ENCODE results near the gene NUDT4. TPM values are rescaled to one million over a fixed set of nuclear protein-coding genes. Genes with fewer than 3 reads are reported as not detected.
A peak's percentile ranks its signal among the peaks of the same experiment; 100 is the strongest.
"Not testable (repeated sequence)": the region's sequence is repeated elsewhere in the genome, so short reads cannot be mapped to it uniquely, and the experiment has no call there.

The NUDT4 gene
- total RNA-seq, 6 donors from 2014 or later: 23.0 to 60.3 (median 34.0) TPM

DNA sequence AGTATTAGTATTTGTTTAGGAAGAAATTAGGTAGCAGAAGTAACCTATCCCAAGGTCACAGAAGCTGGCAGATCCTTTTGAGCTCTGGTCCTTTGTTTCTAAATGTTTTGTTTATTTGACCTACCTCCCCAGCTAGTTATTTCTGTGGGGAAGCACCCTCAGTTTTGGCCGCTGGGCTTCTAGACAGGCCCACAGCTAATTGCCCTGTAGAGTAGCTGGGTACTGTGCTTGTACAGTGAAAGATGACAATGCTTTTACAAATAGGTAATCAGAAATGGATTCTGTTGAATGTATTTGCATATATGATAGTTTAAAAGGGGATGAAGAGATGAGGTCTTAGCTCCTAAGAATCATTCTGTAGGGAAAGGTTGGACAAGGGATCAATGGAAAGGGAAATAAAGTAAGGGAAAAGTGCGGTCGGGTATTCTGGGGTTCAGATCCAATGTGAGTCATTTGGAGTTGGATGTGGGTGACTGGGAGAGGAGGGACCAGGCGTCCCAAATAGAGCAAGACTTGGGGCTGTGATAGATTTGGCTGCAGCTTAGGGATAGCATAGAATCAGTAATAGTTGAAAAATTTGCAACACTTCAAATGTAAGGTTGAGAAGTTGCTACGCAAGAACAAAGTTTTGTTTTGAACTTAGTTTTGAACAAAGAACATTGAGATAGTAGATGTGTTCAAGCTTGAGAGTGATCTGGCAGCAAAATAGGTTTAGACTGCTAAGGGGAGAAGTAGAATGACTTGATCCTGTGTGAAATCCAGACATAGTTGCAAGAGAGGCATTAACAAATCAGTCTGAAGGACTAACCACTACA is 3.6 kb downstream of the NUDT4 start:
- Histone ChIP-seq H3K27ac (peak overlapping the region in 2 of 4 donors; percentile 98), H3K4me1 (peaks cover 33 to 52% (median 43%) of the 10 kb centered on the region in 4 donors), H3K27me3 (no peaks in the 10 kb centered on the region), H3K4me3 (peak overlapping the region in 2 of 4 donors; percentile 87 to 95), H3K9me3 (no peaks in the 10 kb centered on the region), H3K36me3 (no peaks in the 10 kb centered on the region)
- DNase-seq: no peak
- TF ChIP-seq, protein P1, sequence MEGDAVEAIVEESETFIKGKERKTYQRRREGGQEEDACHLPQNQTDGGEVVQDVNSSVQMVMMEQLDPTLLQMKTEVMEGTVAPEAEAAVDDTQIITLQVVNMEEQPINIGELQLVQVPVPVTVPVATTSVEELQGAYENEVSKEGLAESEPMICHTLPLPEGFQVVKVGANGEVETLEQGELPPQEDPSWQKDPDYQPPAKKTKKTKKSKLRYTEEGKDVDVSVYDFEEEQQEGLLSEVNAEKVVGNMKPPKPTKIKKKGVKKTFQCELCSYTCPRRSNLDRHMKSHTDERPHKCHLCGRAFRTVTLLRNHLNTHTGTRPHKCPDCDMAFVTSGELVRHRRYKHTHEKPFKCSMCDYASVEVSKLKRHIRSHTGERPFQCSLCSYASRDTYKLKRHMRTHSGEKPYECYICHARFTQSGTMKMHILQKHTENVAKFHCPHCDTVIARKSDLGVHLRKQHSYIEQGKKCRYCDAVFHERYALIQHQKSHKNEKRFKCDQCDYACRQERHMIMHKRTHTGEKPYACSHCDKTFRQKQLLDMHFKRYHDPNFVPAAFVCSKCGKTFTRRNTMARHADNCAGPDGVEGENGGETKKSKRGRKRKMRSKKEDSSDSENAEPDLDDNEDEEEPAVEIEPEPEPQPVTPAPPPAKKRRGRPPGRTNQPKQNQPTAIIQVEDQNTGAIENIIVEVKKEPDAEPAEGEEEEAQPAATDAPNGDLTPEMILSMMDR (IDR thresholded peaks at IDR 0.05): no peak
- TF ChIP-seq POLR2AphosphoS5 (IDR thresholded peaks at IDR 0.05) (no peak), EP300 (IDR thresholded peaks at IDR 0.05) (no peak), POLR2A (IDR thresholded peaks at IDR 0.05) (no peak)
- WGBS, 2 donors: 61 to 71% methylated on average over 5 of the region's 5 CpGs
- ATAC-seq (ENCODE audit: low FRiP score in 2 of 2): no peak

GRCh38 chr12:93381976-93382437 is 4.3 kb downstream of the NUDT4 start:
- peak overlapping the region in 1 of 4 donors; percentile 98 for H3K27ac ChIP-seq
- peaks cover 29 to 47% (median 39%) of the 10 kb centered on the region in 4 donors for H3K4me1 ChIP-seq
- not testable (repeated sequence) for ATAC-seq (ENCODE audit: low FRiP score in 2 of 2); H3K36me3 ChIP-seq; DNase-seq; H3K9me3 ChIP-seq; H3K27me3 ChIP-seq
- H3K4me3 ChIP-seq: peak overlapping the region in 1 of 4 donors; percentile 95
- WGBS, 2 donors: 82 to 87% methylated on average over 5 of the region's 5 CpGs

GRCh38 chr12:93387780-93388179 is 10.1 kb downstream of the NUDT4 start:
- no peaks in the 10 kb centered on the region for H3K36me3 ChIP-seq
- TF ChIP-seq POLR2A (IDR thresholded peaks at IDR 0.05) (no peak), EP300 (IDR thresholded peaks at IDR 0.05) (no peak), POLR2AphosphoS5 (IDR thresholded peaks at IDR 0.05) (no peak)
- TF ChIP-seq, protein P1 (IDR thresholded peaks at IDR 0.05): no peak
- no peak overlapping the region for H3K4me3 ChIP-seq
- H3K27me3 ChIP-seq: no peaks in the 10 kb centered on the region
- ATAC-seq (ENCODE audit: low FRiP score in 2 of 2) (no peak), DNase-seq (no peak)
- 87 to 91% methylated on average over 2 of the region's 2 CpGs for WGBS, 2 donors
- H3K4me1 ChIP-seq: peaks cover 9 to 42% (median 29%) of the 10 kb centered on the region in 4 donors
- no peaks in the 10 kb centered on the region for H3K9me3 ChIP-seq
- no peak overlapping the region for H3K27ac ChIP-seq

DNA sequence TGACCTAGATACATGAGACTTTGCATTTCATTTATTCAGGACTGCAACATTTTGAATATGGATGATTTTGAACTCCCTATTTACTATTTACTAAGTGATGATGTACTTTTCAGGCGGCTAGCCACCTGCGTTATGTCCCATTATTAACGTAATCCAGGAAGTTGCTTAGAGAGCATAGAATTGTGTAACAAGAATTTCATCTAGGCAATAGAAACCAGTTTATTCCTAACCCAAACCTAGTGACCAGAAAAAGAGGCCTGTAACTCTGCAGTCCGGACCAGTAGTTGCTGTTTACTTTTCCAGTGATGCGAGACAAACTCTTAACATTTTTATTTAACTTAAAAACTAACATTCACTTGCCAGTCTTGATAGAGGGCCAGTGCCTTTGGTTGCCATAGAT is 12.3 kb downstream of the NUDT4 start:
- Histone ChIP-seq H3K9me3 (no peaks in the 10 kb centered on the region), H3K27ac (peak overlapping the region in 1 of 4 donors; percentile 19), H3K27me3 (no peaks in the 10 kb centered on the region), H3K4me3 (no peak overlapping the region), H3K36me3 (peaks cover 0 to 2% (median 0%) of the 10 kb centered on the region in 4 donors), H3K4me1 (peaks cover 9 to 27% (median 22%) of the 10 kb centered on the region in 4 donors)
- TF ChIP-seq EP300 (IDR thresholded peaks at IDR 0.05) (no peak), POLR2AphosphoS5 (IDR thresholded peaks at IDR 0.05) (no peak), POLR2A (IDR thresholded peaks at IDR 0.05) (no peak)
- TF ChIP-seq, protein P1 (IDR thresholded peaks at IDR 0.05): no peak
- DNase-seq: no peak
- WGBS, 2 donors: 34 to 40% methylated on average over 5 of the region's 5 CpGs
- ATAC-seq (ENCODE audit: low FRiP score in 2 of 2): no peak

GRCh38 chr12:93390549-93391297 is 13.0 kb downstream of the NUDT4 start:
- 81 to 83% methylated on average over 5 of the region's 5 CpGs for WGBS, 2 donors
- TF ChIP-seq, protein P1 (IDR thresholded peaks at IDR 0.05): no peak
- TF ChIP-seq POLR2A (IDR thresholded peaks at IDR 0.05) (no peak), EP300 (IDR thresholded peaks at IDR 0.05) (no peak), POLR2AphosphoS5 (IDR thresholded peaks at IDR 0.05) (no peak)
- H3K4me3 ChIP-seq: no peak overlapping the region
- no peaks in the 10 kb centered on the region for H3K27me3 ChIP-seq
- DNase-seq (no peak), ATAC-seq (ENCODE audit: low FRiP score in 2 of 2) (no peak)
- no peaks in the 10 kb centered on the region for H3K9me3 ChIP-seq
- H3K27ac ChIP-seq: peak overlapping the region in 1 of 4 donors; percentile 19
- H3K4me1 ChIP-seq: peaks cover 9 to 27% (median 22%) of the 10 kb centered on the region in 4 donors
- peaks cover 0 to 6% (median 2%) of the 10 kb centered on the region in 4 donors for H3K36me3 ChIP-seq

All from upper lobe of left lung (tissue), 6 donors.